Small intestine (tissue), 7 donors: ENCODE data around the gene AHSG. TPM values are rescaled to one million over a fixed set of nuclear protein-coding genes. Genes with fewer than 3 reads are reported as not detected.
A peak's percentile ranks its signal among the peaks of the same experiment; 100 is the strongest.

Source experiments
- DNase-seq, 2 donors: peaks; one replicate each; pipeline versions ENCODE4 v3.0.0 to v3.0.0-alpha.2; 2013
- FAIRE-seq: peaks from 2 replicates; lab custom pipeline; 2012; peaks lifted over from hg19 to GRCh38; lab: Jason Lieb, UNC
- H3K27ac ChIP-seq, 3 donors: one replicate each; pipeline ENCODE4 v1.5.1; 2013; ENCODE audit warnings: low read length in 2 of 3, mild to moderate bottlenecking in 2 of 3, control low read depth in 1 of 3, inconsistent platforms in 1 of 3, low read depth in 1 of 3, moderate library complexity in 1 of 3
- H3K27me3 ChIP-seq, 3 donors: one replicate each; pipeline ENCODE4 v1.6.1; 2013; ENCODE audit warnings: low read length in 3 of 3, inconsistent platforms in 1 of 3; ENCODE audit not compliant: control insufficient read depth in 3 of 3, insufficient read depth in 3 of 3
- H3K36me3 ChIP-seq, 3 donors: one replicate each; pipeline ENCODE4 v1.6.1; 2013; ENCODE audit warnings: low read length in 3 of 3, inconsistent platforms in 1 of 3, low read depth in 1 of 3, mild to moderate bottlenecking in 1 of 3, moderate library complexity in 1 of 3; ENCODE audit not compliant: control insufficient read depth in 3 of 3, insufficient read depth in 2 of 3
- H3K4me1 ChIP-seq, 3 donors: one replicate each; pipeline ENCODE4 v1.6.1; 2013; ENCODE audit warnings: low read length in 2 of 3, inconsistent platforms in 1 of 3, low read depth in 1 of 3, mild to moderate bottlenecking in 1 of 3, moderate library complexity in 1 of 3; ENCODE audit not compliant: control insufficient read depth in 3 of 3, insufficient read depth in 2 of 3
- H3K4me3 ChIP-seq, 3 donors: one replicate each; pipeline ENCODE4 v1.5.1; 2013; ENCODE audit warnings: low read length in 3 of 3, control low read depth in 1 of 3, inconsistent platforms in 1 of 3, low read depth in 1 of 3, mild to moderate bottlenecking in 1 of 3, moderate library complexity in 1 of 3
- H3K9me3 ChIP-seq, 2 donors: one replicate each; pipeline ENCODE4 v1.6.1; 2013; ENCODE audit warnings: low read depth in 1 of 2, low read length in 1 of 2; ENCODE audit not compliant: control insufficient read depth in 2 of 2, insufficient read depth in 1 of 2
- WGBS, 3 donors: extraction: QIAGEN DNeasy Blood & Tissue Kit; methylation state at CpG; one replicate each; pipeline ENCODE4 v1.1.7; 2013; 5-methylcytosine and 5-hydroxymethylcytosine counted together
- polyA plus RNA-seq, 4 donors: library from polyadenylated mRNA; stranded (reverse) in 3 of 4; unstranded in 1 of 4; fragments of 200-250 nt in 3 of 4; fragments of 120-200 nt in 1 of 4; gene quantifications; one replicate each; pipeline versions ENCODE4 v1.2.1 to v1.2.3, GENCODE V29; 2013
- donor health status: healthy with polysubstance abuse.
- donor health status: control.
- donor health status: control.
- donor health status: Bipolar disorder and iron deficiency.
- donor health status: healthy.

AHSG gene
- polyA plus RNA-seq, 4 donors = 0.04 to 0.53 TPM; not detected in 2

DNA sequence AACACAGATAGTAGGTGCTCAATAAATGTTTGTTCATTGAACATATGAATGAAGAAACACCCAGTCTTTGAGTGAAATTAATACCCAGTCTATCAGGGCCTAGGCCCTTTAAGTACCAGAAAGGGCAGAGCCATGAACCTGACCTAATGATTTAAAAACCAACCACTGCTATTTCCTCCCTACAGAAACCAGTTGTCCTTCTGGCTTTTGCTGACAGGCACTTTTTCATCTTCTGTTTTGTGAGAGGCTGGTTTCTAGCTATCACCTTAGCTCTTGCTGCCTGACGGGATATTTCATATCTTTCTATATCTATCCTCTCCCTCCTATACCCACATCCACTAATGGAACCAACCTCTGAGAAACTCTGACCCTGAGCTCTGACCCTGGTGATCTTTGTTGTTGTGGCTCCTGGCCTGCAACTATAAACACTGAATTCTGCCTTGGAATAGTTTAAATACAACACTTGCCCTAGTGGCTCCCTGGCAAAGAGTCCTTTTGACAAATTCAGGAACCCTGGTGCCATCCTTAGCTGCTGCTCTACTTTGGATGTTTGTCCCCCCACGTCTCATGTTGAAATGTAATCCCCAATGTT is 4.1 kb upstream of the AHSG start:
- no peak overlapping the region for H3K4me3 ChIP-seq
- H3K4me1 ChIP-seq = peaks cover 0 to 34% (median 0%) of the 10 kb centered on the region in 3 donors
- peaks cover 0 to 3% of the 10 kb centered on the region in 2 donors for H3K9me3 ChIP-seq
- DNase-seq (no peak), FAIRE-seq (no peak)
- H3K27me3 ChIP-seq = peaks cover 0 to 2% (median 0%) of the 10 kb centered on the region in 3 donors
- 75 to 84% (median 80%) methylated on average over 2 of the region's 2 CpGs for WGBS, 3 donors
- no peak overlapping the region for H3K27ac ChIP-seq
- H3K36me3 ChIP-seq = no peaks in the 10 kb centered on the region

- peaks cover 0 to 34% (median 0%) of the 10 kb centered on the region in 3 donors for H3K4me1 ChIP-seq
- 87 to 90% (median 87%) methylated on average over 8 of the region's 8 CpGs for WGBS, 3 donors
- no peak overlapping the region for H3K4me3 ChIP-seq
- H3K9me3 ChIP-seq = peaks cover 0 to 3% of the 10 kb centered on the region in 2 donors
- FAIRE-seq = no peak
- H3K36me3 ChIP-seq = no peaks in the 10 kb centered on the region
- peaks cover 0 to 2% (median 0%) of the 10 kb centered on the region in 3 donors for H3K27me3 ChIP-seq
- H3K27ac ChIP-seq = no peak overlapping the region
- DNase-seq = peak; percentile 59 to 68
These were observed 3.5 kb upstream of the AHSG start for GRCh38 chr3:186609247-186609868.

GRCh38 chr3:186612065-186612464 is 795 bp upstream of the AHSG start:
- no peak for DNase-seq
- Histone ChIP-seq H3K9me3 (no peaks in the 10 kb centered on the region), H3K4me1 (peaks cover 0 to 20% (median 0%) of the 10 kb centered on the region in 3 donors), H3K27me3 (peaks cover 0 to 2% (median 0%) of the 10 kb centered on the region in 3 donors), H3K36me3 (no peaks in the 10 kb centered on the region), H3K4me3 (no peak overlapping the region), H3K27ac (no peak overlapping the region)
- WGBS, 3 donors = 61 to 75% (median 69%) methylated on average over 5 of the region's 5 CpGs
- no peak for FAIRE-seq

DNA sequence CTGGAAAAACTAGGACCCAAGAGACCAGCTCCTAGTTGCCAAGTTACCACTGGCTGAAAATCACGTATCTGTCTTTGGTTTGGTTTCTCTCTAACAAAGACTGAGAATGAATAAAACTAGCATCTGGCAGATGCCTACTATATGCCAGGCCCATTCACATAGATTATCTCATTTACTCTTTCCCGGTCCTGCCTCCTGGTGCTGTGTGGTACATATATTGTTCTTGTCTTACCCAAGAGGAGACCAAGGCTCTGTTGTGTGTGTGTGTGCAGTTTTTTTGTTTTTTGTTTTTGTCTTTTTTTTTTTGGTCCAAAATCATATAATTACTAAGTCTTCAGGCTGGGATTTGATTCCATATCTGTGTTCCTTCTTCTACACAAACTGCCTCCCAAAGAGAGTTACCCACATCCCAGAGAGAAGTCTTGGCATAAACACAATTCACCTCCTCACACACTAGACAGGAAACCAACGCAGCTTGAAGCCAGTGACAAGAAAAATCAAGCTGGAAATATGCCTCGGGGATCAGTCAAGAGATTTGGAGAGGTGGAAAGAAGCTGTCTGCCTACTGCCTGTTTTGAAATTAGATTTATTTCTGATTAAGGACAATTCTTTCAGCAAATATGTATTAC is 891 bp downstream of the AHSG start:
- no peak overlapping the region for H3K27ac ChIP-seq
- 60 to 85% (median 66%) methylated on average over 4 of the region's 4 CpGs for WGBS, 3 donors
- no peaks in the 10 kb centered on the region for H3K9me3 ChIP-seq
- no peak for DNase-seq
- peaks cover 0 to 18% (median 0%) of the 10 kb centered on the region in 3 donors for H3K4me1 ChIP-seq
- no peaks in the 10 kb centered on the region for H3K36me3 ChIP-seq
- peaks cover 0 to 2% (median 0%) of the 10 kb centered on the region in 3 donors for H3K27me3 ChIP-seq
- no peak for FAIRE-seq
- no peak overlapping the region for H3K4me3 ChIP-seq

- no peak overlapping the region for H3K4me3 ChIP-seq
- no peaks in the 10 kb centered on the region for H3K36me3 ChIP-seq
- H3K4me1 ChIP-seq = peaks cover 0 to 18% (median 0%) of the 10 kb centered on the region in 3 donors
- no peak overlapping the region for H3K27ac ChIP-seq
- H3K9me3 ChIP-seq = no peaks in the 10 kb centered on the region
- H3K27me3 ChIP-seq = peaks cover 0 to 2% (median 0%) of the 10 kb centered on the region in 3 donors
- FAIRE-seq = no peak
- 56 to 77% (median 62%) methylated on average over 6 of the region's 6 CpGs for WGBS, 3 donors
- no peak for DNase-seq
These were observed 1.4 kb downstream of the AHSG start for GRCh38 chr3:186614266-186614596.

DNA sequence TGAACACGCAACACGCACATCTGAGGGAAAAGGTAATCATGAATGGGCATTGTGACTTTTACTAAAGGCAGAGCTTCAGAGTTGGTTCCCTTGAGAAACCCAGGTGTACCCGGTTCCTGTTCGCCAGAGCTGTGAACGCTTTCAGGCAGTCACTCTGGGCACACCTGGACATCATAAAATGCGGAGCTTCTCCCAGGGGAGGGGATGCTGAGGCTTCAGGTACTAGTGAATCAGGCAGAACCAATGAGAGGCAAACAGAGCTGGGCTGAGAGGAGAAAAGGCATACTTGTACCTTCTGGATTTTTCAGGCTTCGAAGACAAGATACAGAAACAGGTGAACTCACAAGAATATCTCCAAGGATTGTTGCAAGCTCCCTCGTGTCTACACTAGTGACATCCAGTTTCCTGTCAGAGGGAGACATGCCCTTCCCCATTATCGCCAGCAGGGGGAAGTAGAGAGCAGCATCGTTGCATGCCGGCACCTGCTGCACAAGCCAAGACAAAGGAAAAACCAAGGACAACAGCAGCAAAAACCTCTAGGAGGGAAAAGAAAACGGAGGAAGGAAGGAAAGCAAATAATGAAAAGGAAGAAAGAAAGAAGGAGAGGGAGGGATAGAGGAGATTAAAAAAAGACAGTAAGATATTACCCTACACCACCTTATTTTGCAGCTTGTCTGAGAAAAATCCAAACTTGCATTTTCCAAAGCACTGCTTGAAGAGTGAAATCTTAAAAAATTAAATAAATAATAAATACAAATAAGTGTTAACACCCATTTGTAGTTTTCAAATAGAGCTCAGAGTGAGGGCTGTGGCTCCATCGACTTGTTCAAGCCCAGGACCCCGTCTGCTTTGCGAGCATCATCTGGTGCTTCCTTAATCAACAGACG is 2.0 kb downstream of the AHSG start:
- no peak for FAIRE-seq
- Histone ChIP-seq H3K4me1 (peaks cover 0 to 18% (median 0%) of the 10 kb centered on the region in 3 donors), H3K9me3 (no peaks in the 10 kb centered on the region), H3K4me3 (no peak overlapping the region), H3K27me3 (peaks cover 0 to 2% (median 0%) of the 10 kb centered on the region in 3 donors), H3K27ac (no peak overlapping the region), H3K36me3 (no peaks in the 10 kb centered on the region)
- WGBS, 3 donors = 31 to 37% (median 34%) methylated on average over 16 of the region's 16 CpGs
- DNase-seq = peak; percentile 78 to 90

DNA sequence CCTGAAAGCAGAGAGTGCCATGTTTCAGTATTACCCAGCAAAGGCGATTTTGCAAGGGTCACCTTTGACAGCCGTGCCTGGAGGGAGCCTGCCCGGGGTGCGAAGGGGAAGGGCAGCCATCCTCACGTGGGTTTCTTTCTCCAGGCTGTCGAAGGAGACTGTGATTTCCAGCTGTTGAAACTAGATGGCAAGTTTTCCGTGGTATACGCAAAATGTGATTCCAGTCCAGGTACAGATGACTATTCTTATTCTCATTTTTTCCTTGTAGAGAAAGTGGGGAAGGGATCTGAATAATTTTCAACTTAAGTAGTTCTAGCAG is 3.4 kb downstream of the AHSG start:
- 86 to 90% (median 90%) methylated on average over 8 of the region's 8 CpGs for WGBS, 3 donors
- FAIRE-seq = no peak
- no peak overlapping the region for H3K27ac ChIP-seq
- H3K27me3 ChIP-seq = peaks cover 0 to 2% (median 0%) of the 10 kb centered on the region in 3 donors
- DNase-seq = no peak
- no peak overlapping the region for H3K4me3 ChIP-seq
- no peaks in the 10 kb centered on the region for H3K9me3 ChIP-seq
- no peaks in the 10 kb centered on the region for H3K36me3 ChIP-seq
- peaks cover 0 to 18% (median 0%) of the 10 kb centered on the region in 3 donors for H3K4me1 ChIP-seq
